Loucy (cell line): Measurements from ENCODE around the gene CD300C.

Source experiments
- H2AFZ ChIP-seq: fragments of 200-600 bp; sonication (generic); 2 replicates; pipeline ENCODE4 v1.6.0; 2016; ENCODE audit warnings: antibody characterized with exemption, mild to moderate bottlenecking, low read length, moderate library complexity
- H3F3A ChIP-seq: fragments of 200-600 bp; 2 replicates; pipeline ENCODE4 v1.6.0; 2016; ENCODE audit warnings: antibody characterized with exemption, low read depth, mild to moderate bottlenecking
- H3K27me3 ChIP-seq: fragments of 200-600 bp; sonication (generic); 2 replicates; pipeline ENCODE4 v1.6.1; 2014; ENCODE audit warnings: low read length, mild to moderate bottlenecking; ENCODE audit not compliant: insufficient read depth, poor library complexity, severe bottlenecking
- H3K36me3 ChIP-seq: fragments of 200-600 bp; sonication (generic); 2 replicates; pipeline ENCODE4 v1.6.1; 2016; ENCODE audit warnings: low read length; ENCODE audit not compliant: insufficient read depth
- H3K4me1 ChIP-seq: fragments of 200-600 bp; sonication (generic); 2 replicates; pipeline ENCODE4 v1.5.1; 2014; ENCODE audit warnings: low read length, mild to moderate bottlenecking; ENCODE audit not compliant: insufficient read depth, poor library complexity, severe bottlenecking
- H3K4me2 ChIP-seq: fragments of 200-600 bp; sonication (generic); 2 replicates; pipeline ENCODE4 v1.6.0; 2014; ENCODE audit warnings: antibody characterized with exemption, low read length, low read depth, mild to moderate bottlenecking; ENCODE audit not compliant: poor library complexity, severe bottlenecking
- H3K4me3 ChIP-seq: fragments of 200-600 bp; sonication (generic); 2 replicates; pipeline ENCODE4 v1.5.1; 2014; ENCODE audit warnings: low read length, mild to moderate bottlenecking, mixed read lengths; ENCODE audit not compliant: poor library complexity, severe bottlenecking
- H3K79me2 ChIP-seq: fragments of 200-600 bp; sonication (generic); 2 replicates; pipeline ENCODE4 v1.6.1; 2014; ENCODE audit warnings: low read length; ENCODE audit not compliant: insufficient read depth
- H3K9ac ChIP-seq: fragments of 200-600 bp; sonication (generic); 2 replicates; pipeline ENCODE4 v1.6.0; 2014; ENCODE audit warnings: mild to moderate bottlenecking, low read depth, low read length, moderate library complexity; ENCODE audit not compliant: poor library complexity, severe bottlenecking
- H3K9me2 ChIP-seq: fragments of 200-600 bp; sonication (generic); replicated peaks from 2 replicates; pipeline ENCODE4 v1.6.1; 2016; ENCODE audit warnings: low read depth, low read length, mixed read lengths
- H3K9me3 ChIP-seq: fragments of 200-600 bp; sonication (generic); 2 replicates; pipeline ENCODE4 v1.6.1; 2014; ENCODE audit warnings: mild to moderate bottlenecking, antibody characterized with exemption, low read length, low read depth; ENCODE audit not compliant: insufficient read depth
- H4K20me1 ChIP-seq: fragments of 200-600 bp; sonication (generic); 2 replicates; pipeline ENCODE4 v1.6.0; 2014; ENCODE audit warnings: antibody characterized with exemption, low read length, mild to moderate bottlenecking; ENCODE audit not compliant: insufficient read depth, poor library complexity, severe bottlenecking
- EZH2phosphoT487 ChIP-seq: fragments of 200-600 bp; IDR thresholded peaks from 2 replicates; pipeline ENCODE4 v1.6.1; 2018; ENCODE audit warnings: antibody characterized with exemption, mild to moderate bottlenecking, moderate library complexity, borderline replicate concordance
- TF ChIP-seq, protein P1 (sequence below): fragments of 200-600 bp; sonication (generic); conservative IDR thresholded peaks from 2 replicates; pipeline ENCODE4 v1.5.1; 2014; ENCODE audit warnings: mild to moderate bottlenecking, antibody characterized with exemption, low read length

The CD300C gene

DNA sequence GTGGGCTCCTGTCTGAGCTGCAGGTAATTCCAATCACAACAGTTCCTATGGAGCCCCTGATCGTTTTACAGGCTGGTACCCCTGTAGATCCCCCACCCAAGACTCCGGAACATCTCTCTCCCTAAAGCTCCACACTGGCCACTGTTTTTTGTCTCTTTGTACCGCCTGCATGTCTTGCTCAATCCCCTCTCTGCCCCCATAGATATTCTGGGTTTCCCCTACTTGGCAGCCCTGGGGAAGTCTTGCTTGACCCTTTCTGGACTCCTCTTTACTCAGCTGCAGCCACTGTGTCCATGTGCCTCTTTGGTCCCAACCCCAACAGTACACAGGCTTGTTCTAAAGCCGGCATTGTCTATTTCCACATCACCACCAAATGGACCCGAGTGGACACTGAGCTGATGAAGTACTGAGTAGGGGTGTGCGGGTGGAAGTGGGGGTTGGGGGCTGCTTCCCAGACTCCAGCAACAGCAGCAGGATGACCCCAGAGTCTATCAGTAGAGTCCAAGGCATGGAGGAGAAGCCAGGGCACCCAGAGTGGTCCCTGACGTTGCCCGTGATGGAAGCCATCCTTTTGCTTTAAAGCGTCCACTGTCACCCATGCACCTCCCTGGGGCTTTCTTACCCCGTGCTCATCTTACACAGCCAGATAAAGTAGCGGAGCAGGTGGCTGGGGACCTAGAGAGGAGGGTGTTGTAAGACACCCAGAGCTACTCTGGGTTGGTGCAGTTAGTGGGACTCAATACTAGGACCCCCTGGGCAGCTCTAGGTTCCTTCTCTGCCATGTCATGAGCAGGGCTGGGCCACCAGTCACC is 21.1 kb downstream of the CD300C start:
- no peaks in the 10 kb centered on the region for H3K9me2 ChIP-seq
- TF ChIP-seq, protein P1, sequence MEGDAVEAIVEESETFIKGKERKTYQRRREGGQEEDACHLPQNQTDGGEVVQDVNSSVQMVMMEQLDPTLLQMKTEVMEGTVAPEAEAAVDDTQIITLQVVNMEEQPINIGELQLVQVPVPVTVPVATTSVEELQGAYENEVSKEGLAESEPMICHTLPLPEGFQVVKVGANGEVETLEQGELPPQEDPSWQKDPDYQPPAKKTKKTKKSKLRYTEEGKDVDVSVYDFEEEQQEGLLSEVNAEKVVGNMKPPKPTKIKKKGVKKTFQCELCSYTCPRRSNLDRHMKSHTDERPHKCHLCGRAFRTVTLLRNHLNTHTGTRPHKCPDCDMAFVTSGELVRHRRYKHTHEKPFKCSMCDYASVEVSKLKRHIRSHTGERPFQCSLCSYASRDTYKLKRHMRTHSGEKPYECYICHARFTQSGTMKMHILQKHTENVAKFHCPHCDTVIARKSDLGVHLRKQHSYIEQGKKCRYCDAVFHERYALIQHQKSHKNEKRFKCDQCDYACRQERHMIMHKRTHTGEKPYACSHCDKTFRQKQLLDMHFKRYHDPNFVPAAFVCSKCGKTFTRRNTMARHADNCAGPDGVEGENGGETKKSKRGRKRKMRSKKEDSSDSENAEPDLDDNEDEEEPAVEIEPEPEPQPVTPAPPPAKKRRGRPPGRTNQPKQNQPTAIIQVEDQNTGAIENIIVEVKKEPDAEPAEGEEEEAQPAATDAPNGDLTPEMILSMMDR: no peak
- no peak for TF ChIP-seq EZH2phosphoT487
- no peaks in the 10 kb centered on the region for H3K27me3 ChIP-seq
- no peaks in the 10 kb centered on the region for H4K20me1 ChIP-seq
- no peak overlapping the region for H2AFZ ChIP-seq
- H3K4me3 ChIP-seq: no peak overlapping the region
- H3K36me3 ChIP-seq: no peaks in the 10 kb centered on the region
- H3K4me2 ChIP-seq: no peak overlapping the region
- no peaks in the 10 kb centered on the region for H3K9me3 ChIP-seq
- H3K9ac ChIP-seq: no peak overlapping the region
- H3F3A ChIP-seq: no peaks in the 10 kb centered on the region
- no peaks in the 10 kb centered on the region for H3K4me1 ChIP-seq
- no peaks in the 10 kb centered on the region for H3K79me2 ChIP-seq

DNA sequence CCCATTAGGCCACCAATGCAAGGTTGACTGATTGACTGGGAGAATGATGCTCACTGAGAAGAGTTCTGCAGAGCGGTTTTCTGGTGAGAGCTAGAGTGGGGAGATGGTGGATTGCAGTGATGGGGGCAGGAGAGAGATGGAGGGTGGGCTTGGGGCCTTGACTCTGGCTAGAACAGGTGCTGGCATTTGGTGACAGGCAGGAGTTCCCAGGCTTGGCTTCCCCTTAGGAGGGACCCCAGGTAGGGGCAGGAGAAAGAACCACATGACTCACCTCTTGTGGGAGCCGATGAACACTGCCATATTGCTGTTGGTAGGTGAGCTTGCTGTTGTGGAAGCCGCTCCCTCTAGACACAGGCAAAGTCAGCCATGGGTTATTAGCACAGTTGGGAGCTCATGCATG is 22.6 kb downstream of the CD300C start:
- Histone ChIP-seq H3K4me1 (no peaks in the 10 kb centered on the region), H3K27me3 (no peaks in the 10 kb centered on the region), H3F3A (no peaks in the 10 kb centered on the region), H2AFZ (no peak overlapping the region), H4K20me1 (no peaks in the 10 kb centered on the region), H3K79me2 (no peaks in the 10 kb centered on the region), H3K4me3 (no peak overlapping the region), H3K9me3 (no peaks in the 10 kb centered on the region), H3K9ac (no peak overlapping the region), H3K4me2 (no peak overlapping the region), H3K9me2 (no peaks in the 10 kb centered on the region), H3K36me3 (no peaks in the 10 kb centered on the region)
- TF ChIP-seq, protein P1: no peak
- TF ChIP-seq EZH2phosphoT487: no peak

DNA sequence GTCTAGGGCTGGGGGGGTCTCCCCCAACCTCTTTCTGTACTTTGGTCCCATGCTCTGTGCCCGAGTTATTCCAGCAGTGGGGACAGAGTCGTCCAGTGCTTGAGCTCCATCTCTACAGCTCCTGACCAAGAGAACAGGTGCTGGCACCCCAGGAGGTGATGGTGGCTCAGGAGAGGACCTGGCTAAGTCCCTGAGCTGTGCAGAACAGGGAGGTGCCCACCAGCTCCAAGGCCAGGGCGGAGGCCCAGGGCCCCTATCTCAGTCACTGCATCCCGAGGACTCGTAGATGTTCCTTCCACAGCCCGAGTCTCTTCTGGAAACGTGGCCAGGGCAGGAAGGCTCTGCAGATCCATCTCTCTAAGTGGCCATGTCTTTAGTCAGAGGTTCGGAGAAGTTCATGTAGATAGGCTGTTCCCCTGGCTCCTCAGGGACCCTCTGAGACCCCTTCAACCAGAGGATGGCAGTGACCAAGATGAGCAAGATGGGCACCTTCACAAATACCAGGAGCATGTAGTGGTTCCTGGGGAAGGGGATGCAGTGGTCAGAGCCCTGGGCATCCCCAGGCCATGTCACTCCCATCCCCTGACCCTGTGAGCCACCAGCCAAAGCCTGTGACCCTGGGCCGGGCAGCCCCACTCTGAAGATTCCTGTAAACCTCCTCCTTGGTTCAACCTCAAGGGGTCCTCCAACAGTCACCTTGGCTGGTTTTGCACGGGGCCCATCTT is 23.4 kb downstream of the CD300C start:
- Histone ChIP-seq H3K4me3 (no peak overlapping the region), H3K4me2 (no peak overlapping the region), H3K9me2 (no peaks in the 10 kb centered on the region), H3F3A (no peaks in the 10 kb centered on the region), H3K9ac (no peak overlapping the region), H3K36me3 (no peaks in the 10 kb centered on the region), H3K4me1 (no peaks in the 10 kb centered on the region), H4K20me1 (no peaks in the 10 kb centered on the region), H3K9me3 (no peaks in the 10 kb centered on the region), H3K79me2 (no peaks in the 10 kb centered on the region), H2AFZ (no peak overlapping the region), H3K27me3 (no peaks in the 10 kb centered on the region)
- TF ChIP-seq EZH2phosphoT487: no peak
- TF ChIP-seq, protein P1: no peak
